HG03025 (cell line): Measurements from ENCODE around the gene CLIC5.

Source experiments
- ATAC-seq: cut with Tn5 transposase; IDR thresholded peaks from one replicate; pipeline ENCODE4 v1.9.1; 2021; ENCODE audit warnings: mild to moderate bottlenecking, moderate library complexity; ENCODE audit not compliant: unreplicated experiment, low FRiP score

Gene CLIC5

DNA sequence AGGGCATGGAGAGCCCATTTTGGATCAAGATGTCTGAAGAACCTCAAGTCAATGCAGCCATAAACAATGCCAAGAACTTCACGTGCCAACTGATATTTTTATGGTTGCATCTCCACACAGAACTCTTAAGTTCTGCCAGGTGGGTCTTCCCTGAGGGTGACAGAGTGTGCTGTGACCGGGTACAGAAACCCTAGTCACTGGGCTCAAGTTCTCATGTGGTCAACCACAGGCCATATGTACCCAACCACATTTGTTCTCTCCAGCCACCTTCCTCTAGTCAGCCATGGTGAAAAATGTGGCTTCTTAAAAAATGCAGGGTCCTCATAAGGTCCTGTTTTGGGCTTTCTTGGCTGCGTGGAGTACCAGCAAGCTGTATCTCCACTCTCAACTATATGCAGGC lies 48.9 kb downstream of the CLIC5 start:
- ATAC-seq, result no peak

GRCh38 chr6:45966340-45966739 lies 49.3 kb downstream of the CLIC5 start:
- no peak for ATAC-seq

DNA sequence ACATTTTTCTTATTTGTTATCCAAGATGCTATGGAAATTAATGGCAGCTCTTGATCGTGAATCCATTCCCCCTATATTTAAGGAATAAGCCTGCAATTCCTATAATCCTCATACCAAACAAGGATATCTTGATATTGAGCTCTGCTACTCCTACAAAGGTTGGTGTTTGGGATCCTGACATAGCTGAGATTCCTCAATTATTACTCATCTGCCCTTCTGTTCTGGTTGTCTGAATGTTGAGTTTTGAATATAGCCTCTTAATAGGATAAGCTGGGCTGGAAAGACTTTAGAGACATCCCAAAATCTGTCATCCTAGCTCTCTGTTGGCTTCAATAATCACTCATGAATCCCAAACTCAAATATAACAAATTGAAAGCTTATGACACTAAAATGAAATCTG lies 49.9 kb downstream of the CLIC5 start:
- ATAC-seq, result no peak

DNA sequence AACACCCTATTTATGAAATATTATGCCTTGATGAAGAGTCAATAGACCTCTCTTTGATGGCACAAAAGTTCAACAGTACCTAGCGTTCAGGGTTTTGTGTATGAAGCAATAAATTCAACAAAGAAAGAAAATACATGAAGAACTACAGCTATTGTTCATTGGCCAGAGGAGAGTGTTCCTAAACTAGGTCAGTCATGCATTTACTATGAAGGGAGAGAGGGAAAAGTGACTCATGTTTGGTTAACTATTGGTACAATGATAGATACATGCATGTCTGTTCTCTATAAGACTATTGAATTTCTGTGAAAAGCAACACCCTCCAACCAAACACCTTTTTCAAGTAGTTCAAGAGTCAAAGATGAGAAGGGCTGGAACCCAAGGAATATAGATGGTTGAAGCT lies 50.7 kb downstream of the CLIC5 start:
- ATAC-seq, result no peak

- no peak for ATAC-seq
These were observed 51.4 kb downstream of the CLIC5 start for GRCh38 chr6:45964300-45964699.

DNA sequence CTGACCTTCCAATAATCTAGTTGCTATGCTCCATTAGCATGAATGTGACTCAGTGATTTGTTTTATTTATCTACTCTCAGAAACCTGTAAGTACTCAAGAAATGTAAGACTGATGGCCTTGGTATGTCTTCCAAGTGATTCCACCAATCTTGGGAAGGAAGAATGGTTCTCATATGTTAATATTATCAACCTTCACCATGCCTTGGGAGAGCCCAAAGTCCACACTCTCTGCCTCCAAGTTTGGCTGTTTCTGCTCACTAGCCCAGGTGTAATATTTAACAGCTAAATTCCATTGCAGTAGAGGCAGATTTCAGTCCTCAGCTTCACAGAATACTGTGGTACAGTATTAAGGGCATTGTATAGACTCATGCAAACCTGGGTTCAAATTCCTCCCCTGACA lies 51.8 kb downstream of the CLIC5 start:
- no peak for ATAC-seq

DNA sequence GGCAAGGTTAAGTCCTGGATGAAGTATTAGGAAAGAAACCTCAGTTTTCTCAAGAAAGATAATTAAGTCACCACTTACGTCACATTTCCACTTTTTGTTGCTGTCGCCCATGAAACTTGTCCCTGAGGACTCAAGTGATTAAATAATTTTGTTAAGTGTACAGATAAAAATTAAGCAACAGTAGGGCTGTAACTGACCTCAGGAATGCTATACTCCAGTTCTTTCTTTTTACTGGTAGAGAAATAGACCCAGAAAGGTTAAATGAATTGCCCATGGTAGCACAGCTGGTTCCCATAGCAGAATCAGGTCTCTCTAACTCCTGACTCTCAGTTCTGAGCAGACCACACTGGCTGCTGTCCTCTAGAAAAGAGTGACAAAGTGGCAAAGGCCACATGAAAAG lies 54.5 kb downstream of the CLIC5 start:
- ATAC-seq, result no peak

DNA sequence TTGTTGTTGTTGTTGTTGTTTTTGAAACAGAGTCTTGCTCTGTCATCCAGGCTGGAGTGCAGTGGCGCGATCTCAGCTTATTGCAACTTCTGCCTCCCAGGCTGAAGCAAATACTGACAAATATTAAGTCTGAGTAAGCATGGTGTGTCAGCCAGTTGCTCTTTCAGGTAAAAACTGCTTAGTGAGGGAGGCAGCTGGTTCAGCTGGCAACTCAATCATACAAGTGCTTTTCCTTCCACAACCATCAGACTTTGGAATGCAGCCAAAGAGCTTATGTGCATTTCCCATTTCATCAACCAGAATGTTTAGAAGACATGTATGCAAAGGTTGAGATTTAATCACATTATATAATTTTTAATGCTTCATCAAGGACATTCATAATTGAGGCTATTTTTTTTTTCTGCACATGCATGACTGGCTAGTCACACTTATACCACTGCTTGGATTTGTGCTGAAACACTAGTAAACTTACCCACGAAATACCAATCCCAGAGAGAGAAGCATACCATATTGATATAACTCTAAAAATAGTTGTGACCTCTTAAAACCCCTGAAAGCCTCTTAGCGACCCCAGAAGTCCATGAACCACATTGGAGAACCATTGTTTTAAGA lies 56.0 kb downstream of the CLIC5 start:
- no peak for ATAC-seq

- no peak for ATAC-seq
These were observed 59.0 kb downstream of the CLIC5 start for GRCh38 chr6:45956663-45957062.

GRCh38 chr6:45956176-45956575 lies 59.5 kb downstream of the CLIC5 start:
- ATAC-seq, result no peak

DNA sequence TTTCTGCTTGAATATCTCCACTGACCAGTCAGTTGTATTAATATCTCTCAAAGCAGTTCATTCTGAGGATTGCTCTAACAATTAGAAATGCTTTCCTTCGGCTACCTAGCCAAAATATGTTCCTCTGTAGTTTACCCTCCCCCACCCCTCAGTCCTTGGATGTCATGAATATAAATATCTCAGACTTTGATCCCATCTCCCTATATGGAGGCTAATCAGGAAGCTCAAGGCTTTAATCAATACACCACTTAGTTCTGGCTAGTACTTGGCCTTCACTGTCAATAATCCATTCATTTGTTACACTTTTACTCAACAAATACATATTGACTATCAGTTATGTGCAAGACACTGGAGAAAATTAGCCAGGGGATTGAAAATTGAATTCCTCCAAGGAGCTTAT lies 60.1 kb downstream of the CLIC5 start:
- ATAC-seq, result no peak

GRCh38 chr6:45952546-45952945 lies 63.1 kb downstream of the CLIC5 start:
- no peak for ATAC-seq

DNA sequence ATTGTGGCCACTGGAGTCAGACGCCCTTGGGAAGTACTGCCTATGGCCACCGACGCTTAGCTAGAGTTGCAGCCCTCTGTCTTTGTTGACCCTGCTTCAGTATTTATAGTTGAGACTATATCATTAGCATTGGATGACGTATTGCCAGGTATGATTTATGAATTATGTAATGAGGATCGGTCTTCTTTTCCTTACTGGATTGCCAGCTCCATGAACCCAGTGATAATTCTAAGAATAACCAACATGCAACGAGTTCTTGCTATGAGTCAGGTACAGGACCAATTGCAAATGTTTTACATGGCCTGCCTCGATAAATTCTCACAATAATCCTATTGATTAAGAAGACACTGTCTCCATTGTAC lies 63.5 kb downstream of the CLIC5 start:
- ATAC-seq, result no peak

DNA sequence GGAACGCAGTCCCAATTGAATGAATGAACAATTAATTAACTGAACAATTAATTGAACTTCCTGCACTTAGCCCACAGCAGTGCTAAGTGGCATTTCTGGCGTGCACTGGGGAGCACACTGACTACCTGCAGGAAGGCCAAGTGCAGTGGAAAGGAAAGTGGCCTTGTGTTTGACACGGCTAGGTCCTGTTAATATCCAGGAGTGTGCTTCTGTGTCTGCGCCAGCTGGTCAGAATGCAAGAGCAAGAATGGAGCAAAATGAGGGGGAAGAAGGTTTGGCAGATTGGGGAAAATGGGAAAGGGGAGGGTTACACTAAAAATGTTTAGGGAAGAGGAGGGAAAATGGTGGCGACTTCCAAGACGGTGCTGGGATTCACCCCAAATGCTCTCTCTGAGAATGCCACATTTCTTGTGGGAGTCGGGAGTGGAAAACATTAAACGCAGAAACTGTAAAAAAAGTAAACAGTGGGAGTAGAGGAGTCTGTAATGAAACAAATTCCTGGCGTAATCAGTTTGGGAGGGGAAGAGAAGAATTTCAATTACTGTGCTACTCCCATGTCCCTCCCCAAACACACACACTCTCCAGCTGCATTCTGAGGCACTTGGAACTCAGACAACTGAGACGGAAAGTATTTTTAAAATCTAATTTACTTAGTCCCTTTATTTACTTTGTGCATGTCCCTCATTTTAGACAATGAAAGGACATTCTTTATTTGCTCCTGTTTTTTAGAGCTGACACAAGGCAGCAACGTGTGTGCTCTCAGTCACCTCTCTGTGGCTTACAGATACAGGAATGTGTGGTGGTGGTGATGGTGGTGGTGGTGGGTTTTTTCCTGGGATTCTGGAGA lies 64.1 kb downstream of the CLIC5 start:
- no peak for ATAC-seq

DNA sequence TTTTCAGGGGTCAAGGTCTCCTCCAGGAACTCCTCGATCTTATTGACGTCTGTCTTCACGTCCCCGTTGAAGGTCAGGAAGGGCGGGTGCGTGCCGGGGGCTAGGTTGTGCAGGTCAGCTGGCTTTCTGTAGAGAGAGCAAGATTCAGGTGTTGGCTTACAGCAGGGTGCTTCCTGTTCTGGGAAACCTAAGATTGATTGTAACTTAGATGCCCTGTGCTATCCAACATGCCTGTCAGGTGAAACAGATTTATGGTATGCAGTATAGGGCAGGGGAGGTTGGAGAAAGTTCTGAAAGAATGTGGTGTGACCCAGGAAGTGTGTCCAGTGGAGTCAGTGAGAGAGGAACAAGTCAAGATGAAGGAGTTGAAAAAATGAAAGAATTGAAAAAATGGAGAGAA lies 66.4 kb downstream of the CLIC5 start:
- no peak for ATAC-seq

DNA sequence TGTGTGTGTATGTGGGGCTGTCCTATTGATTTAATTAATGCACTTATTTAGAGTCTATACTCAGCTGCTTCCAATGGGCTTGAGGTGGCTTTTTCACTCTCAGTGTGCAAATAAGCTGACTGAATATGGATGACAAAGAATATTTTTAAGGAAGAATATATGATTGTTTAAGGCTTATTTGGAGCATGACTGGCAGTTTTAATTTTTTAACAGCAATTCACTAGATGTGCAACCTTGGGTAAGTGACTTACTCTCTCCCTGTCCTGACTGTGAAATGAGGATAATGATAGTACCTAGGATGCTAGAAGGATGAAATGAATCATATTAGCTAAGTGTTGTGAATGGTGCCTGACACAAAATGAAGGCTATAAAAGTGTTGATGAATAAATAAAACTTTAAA lies 67.9 kb downstream of the CLIC5 start:
- ATAC-seq, result no peak

GRCh38 chr6:45946887-45947286 lies 68.8 kb downstream of the CLIC5 start:
- ATAC-seq, result no peak

GRCh38 chr6:45946352-45946751 lies 69.3 kb downstream of the CLIC5 start:
- no peak for ATAC-seq

DNA sequence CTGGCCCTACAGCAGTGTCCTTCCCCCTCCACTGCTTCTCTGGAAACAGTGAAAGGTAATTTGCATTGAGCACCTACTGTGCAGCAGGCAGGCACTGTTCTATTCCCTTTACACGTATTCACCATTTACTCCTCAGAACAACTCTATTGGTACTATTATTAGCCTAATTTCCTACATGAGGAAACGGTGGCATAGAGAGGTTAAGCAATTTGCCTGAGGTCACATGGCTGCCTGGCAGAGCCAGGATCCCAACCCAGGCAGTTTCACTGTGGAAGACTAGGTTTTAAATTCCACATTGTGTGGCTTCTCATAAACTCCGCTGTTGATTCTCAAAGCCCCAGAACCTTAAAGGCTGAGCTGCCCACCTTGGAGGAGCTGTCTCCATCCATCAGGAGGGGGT lies 72.7 kb downstream of the CLIC5 start:
- ATAC-seq, result no peak

DNA sequence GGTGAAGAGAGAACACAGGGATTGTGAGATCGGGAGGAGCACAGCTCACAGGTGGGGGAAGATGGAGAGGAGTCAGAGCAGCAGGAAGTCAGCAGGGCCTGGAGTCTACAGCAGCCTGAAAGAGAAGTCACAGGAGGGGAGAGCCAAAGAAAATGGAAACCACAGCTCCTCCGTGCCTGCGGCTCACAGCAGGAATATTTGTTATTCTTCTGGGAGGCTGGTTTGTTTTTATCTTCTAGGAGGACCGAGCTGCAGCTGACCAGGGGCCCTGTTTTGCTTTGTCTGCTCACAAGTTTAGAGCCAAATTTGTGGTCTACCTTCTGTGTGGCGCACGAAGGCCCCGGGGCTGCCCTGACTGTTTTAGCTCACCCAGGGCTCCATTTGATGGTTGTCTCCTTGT lies 81.8 kb downstream of the CLIC5 start:
- no peak for ATAC-seq

DNA sequence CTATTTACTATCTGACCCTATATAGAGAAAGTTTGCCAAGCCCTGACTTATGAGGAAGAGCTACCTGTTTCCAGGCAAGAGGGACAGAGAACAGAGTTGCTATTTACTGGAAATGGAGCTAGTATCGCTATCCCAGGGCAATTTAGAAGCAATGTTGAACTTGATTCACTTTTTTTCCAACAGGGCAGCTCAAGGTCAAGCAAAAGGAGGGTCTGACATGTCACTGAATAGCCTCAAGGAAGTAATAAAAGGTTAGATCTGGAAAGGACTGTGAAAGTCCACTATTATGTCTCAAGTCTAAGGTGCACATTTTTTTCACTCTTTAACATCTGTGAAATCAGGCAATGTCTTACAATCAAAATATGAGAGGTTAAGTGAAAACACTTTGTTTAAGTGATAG lies 84.4 kb downstream of the CLIC5 start:
- ATAC-seq, result no peak

DNA sequence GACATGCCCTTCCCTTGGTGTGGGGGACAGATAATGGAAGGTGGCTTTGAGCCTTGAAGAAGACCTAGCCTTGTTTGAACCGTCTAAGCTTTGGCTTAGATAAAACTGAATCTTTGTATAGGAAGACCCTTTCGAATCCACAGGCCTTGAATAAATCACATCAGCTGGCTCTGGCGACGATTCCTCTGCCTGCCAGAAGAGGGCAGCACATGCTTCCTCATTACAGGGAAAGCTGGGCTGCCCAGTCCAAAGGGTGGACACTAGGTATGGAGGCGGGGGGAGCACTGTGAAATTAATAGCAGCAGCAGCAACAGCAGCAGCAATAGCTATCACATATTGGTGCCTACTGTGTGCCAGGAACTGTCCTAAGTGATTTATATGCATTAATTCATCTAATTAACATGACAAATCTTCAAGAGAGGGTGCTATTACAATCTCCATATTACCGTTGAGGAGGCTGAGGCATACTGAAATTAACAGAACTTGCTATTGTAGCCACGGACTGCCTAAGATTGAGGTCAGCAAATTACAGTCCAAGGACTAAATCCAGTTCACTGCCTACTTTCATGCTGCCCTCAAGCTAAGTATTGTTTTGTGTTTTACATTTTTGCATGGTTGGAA lies 85.1 kb downstream of the CLIC5 start:
- peak; percentile 66 for ATAC-seq
